Neural cell (in vitro differentiated cells): ENCODE measurements around the gene S100A5. TPM values are rescaled to one million over a fixed set of nuclear protein-coding genes. Genes with fewer than 3 reads are reported as not detected.
"Not testable (repeated sequence)": the region's sequence is repeated elsewhere in the genome, so short reads cannot be mapped to it uniquely, and the experiment has no call there.

Source experiments
- H2AFZ ChIP-seq: fragments of 200-600, 300-800 bp; sonication (generic), shearing (Covaris generic); 2 replicates; pipeline ENCODE4 v1.6.0; 2014; ENCODE audit warnings: low read depth, mild to moderate bottlenecking, antibody characterized with exemption, low read length, moderate library complexity
- H3F3A ChIP-seq: fragments of 200-600 bp; shearing (Covaris generic); 2 replicates; pipeline ENCODE4 v1.6.1; 2016; ENCODE audit warnings: mild to moderate bottlenecking, moderate library complexity, mixed read lengths, antibody characterized with exemption, low read length; ENCODE audit not compliant: insufficient read depth, poor library complexity, severe bottlenecking
- H3K27ac ChIP-seq: fragments of 200-600, 300-800 bp; sonication (generic), shearing (Covaris generic); 2 replicates; pipeline ENCODE4 v1.5.1; 2014; ENCODE audit warnings: mild to moderate bottlenecking, low read length, moderate library complexity
- H3K27me3 ChIP-seq: fragments of 300-800, 200-600 bp; sonication (generic), shearing (Covaris generic); 2 replicates; pipeline ENCODE4 v1.6.0; 2014; ENCODE audit warnings: mild to moderate bottlenecking, low read depth, low read length, moderate library complexity; ENCODE audit not compliant: insufficient read depth
- H3K36me3 ChIP-seq: fragments of 300-800, 200-600 bp; sonication (generic), shearing (Covaris generic); 2 replicates; pipeline ENCODE4 v1.5.1; 2014; ENCODE audit warnings: mild to moderate bottlenecking, antibody characterized with exemption, low read length, moderate library complexity; ENCODE audit not compliant: insufficient read depth
- H3K4me2 ChIP-seq: fragments of 300-800, 200-600 bp; sonication (generic), shearing (Covaris generic); 2 replicates; pipeline ENCODE4 v1.6.0; 2014; ENCODE audit warnings: mild to moderate bottlenecking, low read length
- H3K4me3 ChIP-seq: fragments of 300-800, 200-600 bp; sonication (generic), shearing (Covaris generic); 2 replicates; pipeline ENCODE4 v1.5.1; 2014; ENCODE audit warnings: mild to moderate bottlenecking, low read length, moderate library complexity
- H3K79me2 ChIP-seq: fragments of 200-600 bp; shearing (Covaris generic); replicated peaks from 2 replicates; pipeline ENCODE4 v1.6.0; 2014; ENCODE audit warnings: mild to moderate bottlenecking, low read length, moderate library complexity; ENCODE audit not compliant: insufficient read depth
- H3K9ac ChIP-seq: fragments of 300-800, 200-600 bp; sonication (generic), shearing (Covaris generic); 2 replicates; pipeline ENCODE4 v1.6.1; 2016; ENCODE audit warnings: mild to moderate bottlenecking, low read length, mixed read lengths
- H3K9me2 ChIP-seq: fragments of 200-600 bp; shearing (Covaris generic); 2 replicates; pipeline ENCODE4 v1.6.1; 2016; ENCODE audit warnings: mild to moderate bottlenecking, low read length, mixed read lengths; ENCODE audit not compliant: insufficient read depth
- H3K9me3 ChIP-seq: fragments of 200-600, 300-800 bp; sonication (generic), shearing (Covaris generic); 2 replicates; pipeline ENCODE4 v1.6.1; 2016; ENCODE audit warnings: mild to moderate bottlenecking, mixed run types, low read length, moderate library complexity, mixed read lengths
- H4K20me1 ChIP-seq: fragments of 200-600 bp; shearing (Covaris generic); 2 replicates; pipeline ENCODE4 v1.6.1; 2016; ENCODE audit warnings: mild to moderate bottlenecking, mixed run types; ENCODE audit not compliant: insufficient read depth
- EP300 ChIP-seq: fragments of 450-650 bp; conservative IDR thresholded peaks from 2 replicates; pipeline ENCODE4 v1.6.1; 2014; ENCODE audit warnings: antibody characterized with exemption, mild to moderate bottlenecking, moderate library complexity; ENCODE audit not compliant: poor library complexity, severe bottlenecking
- EZH2 ChIP-seq: fragments of 200-600, 300-800 bp; shearing (Covaris generic), sonication (generic); IDR thresholded peaks from 2 replicates; pipeline ENCODE4 v1.6.1; 2014; ENCODE audit warnings: antibody characterized with exemption, low read length, borderline replicate concordance, mild to moderate bottlenecking; ENCODE audit not compliant: insufficient read depth, poor library complexity, severe bottlenecking
- MXI1 ChIP-seq: fragments of 450-650 bp; conservative IDR thresholded peaks from 2 replicates; pipeline ENCODE4 v1.6.1; 2014; ENCODE audit warnings: antibody characterized with exemption, mild to moderate bottlenecking; ENCODE audit not compliant: poor library complexity, severe bottlenecking
- POLR2AphosphoS5 ChIP-seq: IDR thresholded peaks from 2 replicates; pipeline ENCODE4 v1.6.1; 2012
- RAD21 ChIP-seq: fragments of 450-650 bp; conservative IDR thresholded peaks from 2 replicates; pipeline ENCODE4 v1.6.1; 2014; ENCODE audit warnings: antibody characterized with exemption, mild to moderate bottlenecking, moderate library complexity
- SMC3 ChIP-seq: fragments of 450-650 bp; conservative IDR thresholded peaks from 2 replicates; pipeline ENCODE4 v1.6.1; 2014; ENCODE audit warnings: antibody characterized with exemption, mild to moderate bottlenecking, moderate library complexity; ENCODE audit not compliant: poor library complexity
- TAF1 ChIP-seq: IDR thresholded peaks from 2 replicates; pipeline ENCODE4 v1.6.1; 2012; ENCODE audit warnings: low read depth
- polyA plus RNA-seq: library from polyadenylated mRNA; depleted of rRNA; stranded (reverse); fragments of >200 nt; gene quantifications from 2 replicates; pipeline ENCODE4 v1.2.3, GENCODE V29; 2014
- TF ChIP-seq, protein P1 (sequence below): fragments of 450-650 bp; IDR thresholded peaks from 2 replicates; pipeline ENCODE4 v1.5.1; 2014; ENCODE audit warnings: antibody characterized with exemption, mild to moderate bottlenecking, moderate library complexity; ENCODE audit not compliant: poor library complexity, severe bottlenecking
- TF ChIP-seq, protein P2 (sequence below): IDR thresholded peaks from 2 replicates; pipeline ENCODE4 v1.6.1; 2012; ENCODE audit warnings: borderline replicate concordance

The S100A5 gene
- polyA plus RNA-seq, 1 donor from 2014 or later: not detected

DNA sequence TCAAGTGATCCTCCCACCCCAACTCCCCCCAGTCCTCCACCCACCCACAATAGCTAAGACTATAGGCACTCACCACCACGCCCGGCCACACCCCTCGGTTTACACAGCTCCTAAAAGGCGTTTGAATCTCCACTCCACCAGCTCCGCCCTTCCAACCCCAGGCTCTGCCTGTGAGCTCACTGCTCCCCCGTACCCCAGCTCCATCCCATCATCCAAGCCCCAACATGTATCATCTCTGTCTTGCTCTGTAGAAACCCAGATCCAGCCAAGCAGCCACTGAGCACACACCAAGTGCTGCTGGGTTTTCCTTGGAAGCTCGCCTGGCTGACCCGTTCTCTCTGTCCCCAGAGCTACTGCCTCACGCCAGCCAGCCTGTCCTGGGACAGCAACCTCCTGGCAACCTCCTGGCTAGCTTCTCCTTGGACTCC is 36.9 kb upstream of the S100A5 start:
- Histone ChIP-seq H3F3A (no peaks in the 10 kb centered on the region), H3K4me3 (no peak overlapping the region), H3K27ac (no peak overlapping the region), H3K79me2 (no peaks in the 10 kb centered on the region), H3K9ac (no peak overlapping the region), H2AFZ (no peak overlapping the region), H3K4me2 (no peak overlapping the region), H3K9me3 (no peaks in the 10 kb centered on the region), H3K27me3 (no peaks in the 10 kb centered on the region), H4K20me1 (no peaks in the 10 kb centered on the region), H3K9me2 (no peaks in the 10 kb centered on the region), H3K36me3 (no peaks in the 10 kb centered on the region)
- TF ChIP-seq POLR2AphosphoS5: no peak
- no peak for TF ChIP-seq MXI1
- TF ChIP-seq, protein P1, sequence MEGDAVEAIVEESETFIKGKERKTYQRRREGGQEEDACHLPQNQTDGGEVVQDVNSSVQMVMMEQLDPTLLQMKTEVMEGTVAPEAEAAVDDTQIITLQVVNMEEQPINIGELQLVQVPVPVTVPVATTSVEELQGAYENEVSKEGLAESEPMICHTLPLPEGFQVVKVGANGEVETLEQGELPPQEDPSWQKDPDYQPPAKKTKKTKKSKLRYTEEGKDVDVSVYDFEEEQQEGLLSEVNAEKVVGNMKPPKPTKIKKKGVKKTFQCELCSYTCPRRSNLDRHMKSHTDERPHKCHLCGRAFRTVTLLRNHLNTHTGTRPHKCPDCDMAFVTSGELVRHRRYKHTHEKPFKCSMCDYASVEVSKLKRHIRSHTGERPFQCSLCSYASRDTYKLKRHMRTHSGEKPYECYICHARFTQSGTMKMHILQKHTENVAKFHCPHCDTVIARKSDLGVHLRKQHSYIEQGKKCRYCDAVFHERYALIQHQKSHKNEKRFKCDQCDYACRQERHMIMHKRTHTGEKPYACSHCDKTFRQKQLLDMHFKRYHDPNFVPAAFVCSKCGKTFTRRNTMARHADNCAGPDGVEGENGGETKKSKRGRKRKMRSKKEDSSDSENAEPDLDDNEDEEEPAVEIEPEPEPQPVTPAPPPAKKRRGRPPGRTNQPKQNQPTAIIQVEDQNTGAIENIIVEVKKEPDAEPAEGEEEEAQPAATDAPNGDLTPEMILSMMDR: no peak
- no peak for TF ChIP-seq EZH2

DNA sequence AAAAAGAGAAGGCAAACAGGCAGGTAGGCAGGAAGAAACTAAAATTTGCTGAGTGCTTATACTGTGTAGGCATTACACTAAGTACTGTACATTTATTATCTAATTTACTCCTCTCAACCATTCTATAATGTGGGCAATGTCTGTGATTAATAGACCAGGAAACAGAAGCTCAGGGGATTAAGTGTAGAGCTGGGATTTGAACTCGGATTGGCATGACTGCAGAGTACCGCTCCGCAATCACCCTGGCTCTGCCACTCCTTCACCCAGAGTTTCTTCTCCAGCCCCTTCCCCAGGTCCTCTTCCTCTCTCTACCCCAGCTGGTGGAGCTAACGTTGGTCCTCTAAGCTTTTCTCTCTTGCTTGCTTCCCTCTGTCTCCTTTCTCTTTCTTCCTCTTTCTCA is 36.4 kb upstream of the S100A5 start:
- no peaks in the 10 kb centered on the region for H3K27me3 ChIP-seq
- no peak for TF ChIP-seq MXI1
- no peak for TF ChIP-seq EP300
- TF ChIP-seq, protein P1: no peak
- TF ChIP-seq, protein P2, sequence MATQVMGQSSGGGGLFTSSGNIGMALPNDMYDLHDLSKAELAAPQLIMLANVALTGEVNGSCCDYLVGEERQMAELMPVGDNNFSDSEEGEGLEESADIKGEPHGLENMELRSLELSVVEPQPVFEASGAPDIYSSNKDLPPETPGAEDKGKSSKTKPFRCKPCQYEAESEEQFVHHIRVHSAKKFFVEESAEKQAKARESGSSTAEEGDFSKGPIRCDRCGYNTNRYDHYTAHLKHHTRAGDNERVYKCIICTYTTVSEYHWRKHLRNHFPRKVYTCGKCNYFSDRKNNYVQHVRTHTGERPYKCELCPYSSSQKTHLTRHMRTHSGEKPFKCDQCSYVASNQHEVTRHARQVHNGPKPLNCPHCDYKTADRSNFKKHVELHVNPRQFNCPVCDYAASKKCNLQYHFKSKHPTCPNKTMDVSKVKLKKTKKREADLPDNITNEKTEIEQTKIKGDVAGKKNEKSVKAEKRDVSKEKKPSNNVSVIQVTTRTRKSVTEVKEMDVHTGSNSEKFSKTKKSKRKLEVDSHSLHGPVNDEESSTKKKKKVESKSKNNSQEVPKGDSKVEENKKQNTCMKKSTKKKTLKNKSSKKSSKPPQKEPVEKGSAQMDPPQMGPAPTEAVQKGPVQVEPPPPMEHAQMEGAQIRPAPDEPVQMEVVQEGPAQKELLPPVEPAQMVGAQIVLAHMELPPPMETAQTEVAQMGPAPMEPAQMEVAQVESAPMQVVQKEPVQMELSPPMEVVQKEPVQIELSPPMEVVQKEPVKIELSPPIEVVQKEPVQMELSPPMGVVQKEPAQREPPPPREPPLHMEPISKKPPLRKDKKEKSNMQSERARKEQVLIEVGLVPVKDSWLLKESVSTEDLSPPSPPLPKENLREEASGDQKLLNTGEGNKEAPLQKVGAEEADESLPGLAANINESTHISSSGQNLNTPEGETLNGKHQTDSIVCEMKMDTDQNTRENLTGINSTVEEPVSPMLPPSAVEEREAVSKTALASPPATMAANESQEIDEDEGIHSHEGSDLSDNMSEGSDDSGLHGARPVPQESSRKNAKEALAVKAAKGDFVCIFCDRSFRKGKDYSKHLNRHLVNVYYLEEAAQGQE: no peak
- no peak for TF ChIP-seq SMC3
- TF ChIP-seq TAF1: no peak
- no peak for TF ChIP-seq EZH2
- TF ChIP-seq RAD21: no peak
- no peak for TF ChIP-seq POLR2AphosphoS5
- no peak overlapping the region for H2AFZ ChIP-seq
- no peak overlapping the region for H3K9ac ChIP-seq
- H3K4me3 ChIP-seq: no peak overlapping the region
- H3K79me2 ChIP-seq: no peaks in the 10 kb centered on the region
- H3K9me2 ChIP-seq: no peaks in the 10 kb centered on the region
- H3K27ac ChIP-seq: no peak overlapping the region
- H3F3A ChIP-seq: no peaks in the 10 kb centered on the region
- H3K36me3 ChIP-seq: no peaks in the 10 kb centered on the region
- H3K9me3 ChIP-seq: no peaks in the 10 kb centered on the region
- H4K20me1 ChIP-seq: no peaks in the 10 kb centered on the region
- no peak overlapping the region for H3K4me2 ChIP-seq

DNA sequence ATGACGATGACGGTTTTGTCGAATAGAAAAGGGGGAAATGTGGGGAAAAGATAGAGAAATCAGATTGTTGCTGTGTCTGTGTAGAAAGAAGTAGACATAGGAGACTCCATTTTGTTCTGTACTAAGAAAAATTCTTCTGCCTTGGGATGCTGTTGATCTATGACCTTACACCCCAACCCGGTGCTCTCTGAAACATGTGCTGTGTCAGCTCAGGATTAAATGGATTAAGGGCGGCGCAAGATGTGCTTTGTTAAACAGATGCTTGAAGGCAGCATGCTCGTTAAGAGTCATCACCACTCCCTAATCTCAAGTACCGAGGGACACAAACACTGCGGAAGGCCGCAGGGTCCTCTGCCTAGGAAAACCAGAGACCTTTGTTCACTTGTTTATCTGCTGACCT is 34.8 kb upstream of the S100A5 start:
- H3K9me3 ChIP-seq, H3K4me2 ChIP-seq, H4K20me1 ChIP-seq, H3K36me3 ChIP-seq, H3K9ac ChIP-seq, H3K9me2 ChIP-seq, H3K4me3 ChIP-seq, H3K27me3 ChIP-seq, H3K27ac ChIP-seq, H2AFZ ChIP-seq, H3K79me2 ChIP-seq, H3F3A ChIP-seq: not testable (repeated sequence)

DNA sequence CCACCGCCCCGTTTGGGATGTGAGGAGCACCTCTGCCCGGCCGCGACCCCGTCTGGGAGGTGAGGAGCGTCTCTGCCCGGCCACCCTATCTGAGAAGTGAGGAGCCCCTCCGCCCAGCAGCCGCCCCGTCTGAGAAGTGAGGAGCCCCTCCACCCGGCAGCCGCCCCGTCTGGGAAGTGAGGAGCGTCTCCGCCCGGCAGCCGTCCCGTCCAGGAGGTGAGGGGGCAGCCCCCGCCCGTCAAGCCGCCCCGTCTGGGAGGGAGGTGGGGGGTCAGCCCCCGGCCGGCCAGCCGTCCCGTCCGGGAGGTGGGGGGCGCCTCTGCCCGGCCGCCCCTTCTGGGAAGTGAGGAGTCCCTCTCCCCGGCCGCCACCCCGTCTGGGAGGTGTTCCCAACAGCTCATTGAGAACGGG is 34.4 kb upstream of the S100A5 start:
- H3K4me2 ChIP-seq, H3K9me3 ChIP-seq, H3K36me3 ChIP-seq, H2AFZ ChIP-seq, H4K20me1 ChIP-seq, H3K4me3 ChIP-seq, H3K9me2 ChIP-seq, H3F3A ChIP-seq, H3K27me3 ChIP-seq, H3K79me2 ChIP-seq, H3K27ac ChIP-seq, H3K9ac ChIP-seq: not testable (repeated sequence)
